Measurements from ENCODE around the gene OST4. TPM values are rescaled to one million over a fixed set of nuclear protein-coding genes. Genes with fewer than 3 reads are reported as not detected.
A peak's percentile ranks its signal among the peaks of the same experiment; 100 is the strongest.

OST4 gene
- total RNA-seq, 4 donors from 2014 or later: 200 to 352 (median 243) TPM

DNA sequence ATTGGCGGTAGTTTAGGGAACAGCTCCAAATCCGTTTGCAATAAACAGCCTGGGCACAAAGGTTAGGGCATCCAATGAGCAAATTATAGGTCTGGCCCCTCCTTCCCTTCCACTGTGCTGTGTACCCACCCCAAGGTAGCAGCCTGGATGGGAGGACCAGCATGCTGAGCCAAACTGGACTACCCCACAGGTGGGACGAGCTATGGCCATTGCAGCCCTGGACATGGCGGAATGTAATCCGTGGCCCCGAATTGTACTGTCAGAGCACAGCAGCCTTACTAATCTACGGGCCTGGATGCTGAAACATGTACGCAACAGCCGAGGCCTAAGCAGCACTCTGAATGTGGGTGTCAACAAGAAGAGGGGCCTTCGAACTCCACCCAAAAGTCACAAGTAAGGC lies 13.2 kb downstream of the OST4 start:
- Histone ChIP-seq H3K9me3 (no peaks in the 10 kb centered on the region), H3K27ac (replicated peaks in 1 of 4) (no peak overlapping the region), H3K4me1 (peaks cover 0 to 27% (median 4%) of the 10 kb centered on the region in 4 donors), H3K36me3 (peaks cover 17 to 82% (median 76%) of the 10 kb centered on the region in 4 donors), H3K4me3 (no peak overlapping the region), H3K27me3 (no peaks in the 10 kb centered on the region)
- 90% methylated on average over 10 of the region's 10 CpGs for WGBS
- TF ChIP-seq EP300 (IDR thresholded peaks at IDR 0.05) (no peak), POLR2AphosphoS5 (IDR thresholded peaks at IDR 0.05) (no peak), POLR2A (IDR thresholded peaks at IDR 0.05; ENCODE audit: low read depth) (no peak)
- TF ChIP-seq, protein P1, sequence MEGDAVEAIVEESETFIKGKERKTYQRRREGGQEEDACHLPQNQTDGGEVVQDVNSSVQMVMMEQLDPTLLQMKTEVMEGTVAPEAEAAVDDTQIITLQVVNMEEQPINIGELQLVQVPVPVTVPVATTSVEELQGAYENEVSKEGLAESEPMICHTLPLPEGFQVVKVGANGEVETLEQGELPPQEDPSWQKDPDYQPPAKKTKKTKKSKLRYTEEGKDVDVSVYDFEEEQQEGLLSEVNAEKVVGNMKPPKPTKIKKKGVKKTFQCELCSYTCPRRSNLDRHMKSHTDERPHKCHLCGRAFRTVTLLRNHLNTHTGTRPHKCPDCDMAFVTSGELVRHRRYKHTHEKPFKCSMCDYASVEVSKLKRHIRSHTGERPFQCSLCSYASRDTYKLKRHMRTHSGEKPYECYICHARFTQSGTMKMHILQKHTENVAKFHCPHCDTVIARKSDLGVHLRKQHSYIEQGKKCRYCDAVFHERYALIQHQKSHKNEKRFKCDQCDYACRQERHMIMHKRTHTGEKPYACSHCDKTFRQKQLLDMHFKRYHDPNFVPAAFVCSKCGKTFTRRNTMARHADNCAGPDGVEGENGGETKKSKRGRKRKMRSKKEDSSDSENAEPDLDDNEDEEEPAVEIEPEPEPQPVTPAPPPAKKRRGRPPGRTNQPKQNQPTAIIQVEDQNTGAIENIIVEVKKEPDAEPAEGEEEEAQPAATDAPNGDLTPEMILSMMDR (IDR thresholded peaks at IDR 0.05): no peak
- intact Hi-C loops (cut with DNase I): no loop called here
- DNase-seq (ENCODE audit: extremely low spot score): no peak

DNA sequence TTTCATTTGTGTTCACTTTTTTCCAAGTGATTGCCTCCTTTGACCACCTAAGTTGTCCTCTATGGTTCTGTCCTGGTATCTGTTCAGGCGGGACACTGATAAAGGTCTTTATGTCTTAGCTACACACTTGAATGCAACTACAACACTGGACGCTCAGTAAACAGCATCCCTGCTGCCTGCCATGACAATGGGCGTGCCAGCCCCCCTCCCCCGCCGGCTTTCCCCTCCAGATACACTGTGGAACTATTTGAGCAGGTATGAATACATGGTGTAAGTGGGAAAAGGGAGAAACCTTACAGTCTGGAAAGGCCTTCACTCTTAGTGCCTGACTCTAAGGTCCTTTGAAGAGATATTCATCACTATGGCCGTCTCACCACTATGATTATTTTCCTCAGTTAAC lies 14.3 kb downstream of the OST4 start:
- peaks cover 17 to 75% (median 71%) of the 10 kb centered on the region in 4 donors for H3K36me3 ChIP-seq
- no peak for DNase-seq (ENCODE audit: extremely low spot score)
- WGBS: 89% methylated on average over 6 of the region's 6 CpGs
- no peak overlapping the region for H3K27ac ChIP-seq (replicated peaks in 1 of 4)
- TF ChIP-seq POLR2A (IDR thresholded peaks at IDR 0.05; ENCODE audit: low read depth) (no peak), POLR2AphosphoS5 (IDR thresholded peaks at IDR 0.05) (no peak), EP300 (IDR thresholded peaks at IDR 0.05) (no peak)
- TF ChIP-seq, protein P1 (IDR thresholded peaks at IDR 0.05): no peak
- no peaks in the 10 kb centered on the region for H3K27me3 ChIP-seq
- H3K4me1 ChIP-seq: peaks cover 4 to 35% (median 12%) of the 10 kb centered on the region in 4 donors
- intact Hi-C loops (cut with DNase I): no loop called here
- no peak overlapping the region for H3K4me3 ChIP-seq
- H3K9me3 ChIP-seq: no peaks in the 10 kb centered on the region

DNA sequence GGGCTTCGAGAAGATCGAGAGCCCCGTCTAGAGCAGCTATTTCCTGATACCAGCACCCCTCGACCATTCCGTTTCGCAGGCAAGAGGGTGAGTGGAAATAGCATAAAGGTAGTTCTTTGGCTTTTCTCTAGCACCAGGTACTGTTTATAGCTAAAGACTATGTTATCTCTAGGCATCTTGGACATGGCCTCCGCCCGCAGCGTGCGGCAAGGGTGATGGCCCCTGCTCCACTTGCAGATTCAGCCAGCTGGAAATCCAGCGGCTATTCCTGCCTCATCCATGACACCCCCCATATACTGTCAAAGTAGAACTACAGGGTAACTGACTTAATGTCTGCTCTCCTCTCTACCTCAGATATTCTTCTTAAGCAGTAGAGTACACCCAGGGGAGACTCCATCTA lies 16.7 kb downstream of the OST4 start:
- intact Hi-C loops (cut with DNase I): no loop called here
- Histone ChIP-seq H3K9me3 (no peaks in the 10 kb centered on the region), H3K27me3 (no peaks in the 10 kb centered on the region), H3K4me1 (peaks cover 9 to 42% (median 19%) of the 10 kb centered on the region in 4 donors), H3K27ac (replicated peaks in 1 of 4) (no peak overlapping the region), H3K36me3 (peaks cover 17 to 66% (median 61%) of the 10 kb centered on the region in 4 donors), H3K4me3 (no peak overlapping the region)
- TF ChIP-seq POLR2A (IDR thresholded peaks at IDR 0.05; ENCODE audit: low read depth) (no peak), POLR2AphosphoS5 (IDR thresholded peaks at IDR 0.05) (no peak), EP300 (IDR thresholded peaks at IDR 0.05) (no peak)
- TF ChIP-seq, protein P1 (IDR thresholded peaks at IDR 0.05): no peak
- DNase-seq (ENCODE audit: extremely low spot score): no peak
- 95% methylated on average over 11 of the region's 11 CpGs for WGBS

DNA sequence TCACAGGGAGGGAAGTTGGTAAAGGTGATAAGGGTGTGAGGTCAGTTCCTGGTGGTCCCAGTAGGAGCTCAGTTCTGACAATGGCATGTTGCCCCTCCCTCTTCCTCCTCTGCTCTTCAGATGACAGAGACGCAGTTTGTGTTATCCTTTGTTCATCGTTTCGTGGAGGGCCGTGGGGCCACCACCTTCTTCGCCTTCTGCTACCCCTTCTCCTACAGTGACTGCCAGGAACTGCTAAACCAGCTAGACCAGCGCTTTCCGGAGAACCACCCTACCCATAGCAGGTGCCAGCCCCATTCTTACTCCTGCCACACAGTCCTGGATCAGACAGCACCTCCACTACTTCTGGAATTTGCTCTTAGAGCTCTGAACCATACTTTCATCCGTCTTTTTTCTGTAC lies 17.7 kb downstream of the OST4 start:
- intact Hi-C loops (cut with DNase I): no loop called here
- Histone ChIP-seq H3K4me3 (no peak overlapping the region), H3K4me1 (peaks cover 14 to 43% (median 23%) of the 10 kb centered on the region in 4 donors), H3K27me3 (no peaks in the 10 kb centered on the region), H3K27ac (replicated peaks in 1 of 4) (no peak overlapping the region), H3K36me3 (peaks cover 17 to 57% (median 53%) of the 10 kb centered on the region in 4 donors), H3K9me3 (no peaks in the 10 kb centered on the region)
- WGBS: 88% methylated on average over 8 of the region's 8 CpGs
- no peak for TF ChIP-seq POLR2AphosphoS5 (IDR thresholded peaks at IDR 0.05)
- TF ChIP-seq, protein P1 (IDR thresholded peaks at IDR 0.05): no peak
- TF ChIP-seq EP300 (IDR thresholded peaks at IDR 0.05): no peak
- TF ChIP-seq POLR2A (IDR thresholded peaks at IDR 0.05; ENCODE audit: low read depth): no peak
- DNase-seq (ENCODE audit: extremely low spot score): no peak

DNA sequence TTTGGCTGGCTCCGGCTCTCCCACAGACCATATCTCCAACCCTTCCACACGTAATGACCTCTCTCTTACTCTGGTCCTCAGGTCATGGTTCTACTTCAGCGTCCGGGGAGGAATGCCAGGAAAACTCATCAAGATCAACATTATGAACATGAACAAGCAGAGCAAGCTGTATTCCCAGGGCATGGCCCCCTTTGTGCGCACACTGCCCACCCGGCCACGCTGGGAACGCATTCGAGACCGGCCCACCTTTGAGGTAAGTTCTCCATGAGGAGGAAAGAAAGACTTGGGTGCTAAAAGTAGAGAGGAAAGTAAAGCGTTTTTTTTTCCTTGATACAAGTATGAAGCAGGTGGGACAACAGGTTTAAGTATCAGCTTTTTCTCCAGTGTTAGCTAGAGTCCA lies 18.1 kb downstream of the OST4 start:
- intact Hi-C loops (cut with DNase I): no loop called here
- Histone ChIP-seq H3K4me3 (no peak overlapping the region), H3K27me3 (no peaks in the 10 kb centered on the region), H3K36me3 (peaks cover 17 to 52% (median 50%) of the 10 kb centered on the region in 4 donors), H3K4me1 (peaks cover 14 to 43% (median 23%) of the 10 kb centered on the region in 4 donors), H3K27ac (replicated peaks in 1 of 4) (peak overlapping the region in 2 of 4 donors; percentile 94 to 96), H3K9me3 (no peaks in the 10 kb centered on the region)
- 93% methylated on average over 11 of the region's 11 CpGs for WGBS
- TF ChIP-seq POLR2A (IDR thresholded peaks at IDR 0.05; ENCODE audit: low read depth) (no peak), POLR2AphosphoS5 (IDR thresholded peaks at IDR 0.05) (no peak), EP300 (IDR thresholded peaks at IDR 0.05) (no peak)
- TF ChIP-seq, protein P1 (IDR thresholded peaks at IDR 0.05): no peak
- DNase-seq (ENCODE audit: extremely low spot score): no peak

All from esophagus muscularis mucosa (tissue), 4 donors.